ENCODE data around the gene IGSF3.

DNA sequence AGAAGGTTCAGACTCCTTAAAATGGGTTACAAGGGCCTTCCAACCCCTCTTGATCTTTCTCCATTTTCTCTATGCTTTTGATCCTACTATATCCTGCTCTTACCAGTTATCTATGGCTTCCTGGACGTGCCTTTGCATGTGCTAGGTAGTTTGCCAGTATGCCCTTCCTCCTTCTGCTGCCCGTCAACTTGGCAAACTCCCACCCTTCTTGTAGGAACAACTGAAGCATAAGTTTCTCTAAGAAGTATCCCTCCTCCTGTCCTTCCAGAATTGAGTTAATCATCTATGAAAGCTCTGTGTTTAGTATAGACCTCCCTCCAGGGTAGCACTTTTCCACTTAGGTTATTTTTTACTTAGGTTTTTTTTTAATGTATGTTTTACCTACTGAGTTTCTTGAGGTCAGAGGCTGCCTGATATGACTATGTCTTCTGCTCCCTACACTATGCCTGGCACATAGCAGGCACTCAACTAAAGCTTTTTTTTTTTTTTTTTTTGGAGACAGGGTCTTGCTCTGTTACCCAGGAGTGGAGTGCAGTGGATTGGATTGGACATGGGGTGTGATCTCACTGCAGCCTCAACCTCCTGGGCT, 10.0 kb upstream of the IGSF3 start:
- TF ChIP-seq, protein P1, sequence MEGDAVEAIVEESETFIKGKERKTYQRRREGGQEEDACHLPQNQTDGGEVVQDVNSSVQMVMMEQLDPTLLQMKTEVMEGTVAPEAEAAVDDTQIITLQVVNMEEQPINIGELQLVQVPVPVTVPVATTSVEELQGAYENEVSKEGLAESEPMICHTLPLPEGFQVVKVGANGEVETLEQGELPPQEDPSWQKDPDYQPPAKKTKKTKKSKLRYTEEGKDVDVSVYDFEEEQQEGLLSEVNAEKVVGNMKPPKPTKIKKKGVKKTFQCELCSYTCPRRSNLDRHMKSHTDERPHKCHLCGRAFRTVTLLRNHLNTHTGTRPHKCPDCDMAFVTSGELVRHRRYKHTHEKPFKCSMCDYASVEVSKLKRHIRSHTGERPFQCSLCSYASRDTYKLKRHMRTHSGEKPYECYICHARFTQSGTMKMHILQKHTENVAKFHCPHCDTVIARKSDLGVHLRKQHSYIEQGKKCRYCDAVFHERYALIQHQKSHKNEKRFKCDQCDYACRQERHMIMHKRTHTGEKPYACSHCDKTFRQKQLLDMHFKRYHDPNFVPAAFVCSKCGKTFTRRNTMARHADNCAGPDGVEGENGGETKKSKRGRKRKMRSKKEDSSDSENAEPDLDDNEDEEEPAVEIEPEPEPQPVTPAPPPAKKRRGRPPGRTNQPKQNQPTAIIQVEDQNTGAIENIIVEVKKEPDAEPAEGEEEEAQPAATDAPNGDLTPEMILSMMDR (IDR thresholded peaks at IDR 0.05), result no peak
- TF ChIP-seq, protein P2, sequence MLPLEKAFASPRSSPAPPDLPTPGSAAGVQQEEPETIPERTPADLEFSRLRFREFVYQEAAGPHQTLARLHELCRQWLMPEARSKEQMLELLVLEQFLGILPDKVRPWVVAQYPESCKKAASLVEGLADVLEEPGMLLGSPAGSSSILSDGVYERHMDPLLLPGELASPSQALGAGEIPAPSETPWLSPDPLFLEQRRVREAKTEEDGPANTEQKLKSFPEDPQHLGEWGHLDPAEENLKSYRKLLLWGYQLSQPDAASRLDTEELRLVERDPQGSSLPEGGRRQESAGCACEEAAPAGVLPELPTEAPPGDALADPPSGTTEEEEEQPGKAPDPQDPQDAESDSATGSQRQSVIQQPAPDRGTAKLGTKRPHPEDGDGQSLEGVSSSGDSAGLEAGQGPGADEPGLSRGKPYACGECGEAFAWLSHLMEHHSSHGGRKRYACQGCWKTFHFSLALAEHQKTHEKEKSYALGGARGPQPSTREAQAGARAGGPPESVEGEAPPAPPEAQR (CRISPR knock-in tag; IDR thresholded peaks at IDR 0.05), result no peak
- TF ChIP-seq NR3C1 (CRISPR knock-in tag; conservative IDR thresholded peaks at IDR 0.05; ENCODE audit: low read depth) (no peak), FOXK1 (CRISPR knock-in tag; IDR thresholded peaks at IDR 0.05) (no peak), JUN (CRISPR knock-in tag; IDR thresholded peaks at IDR 0.05) (no peak)

Measured in WTC11 (cell line).